HUES64 (cell line): Measurements from ENCODE around the gene TRMT2A.

ENCODE experiments used
- H3K27ac ChIP-seq: 2 replicates; pipeline ENCODE4 v1.7.0; 2013; ENCODE audit warnings: low read depth, low read length, inconsistent platforms
- H3K27me3 ChIP-seq: 2 replicates; pipeline ENCODE4 v1.6.1; 2013; ENCODE audit warnings: mild to moderate bottlenecking, low read length; ENCODE audit not compliant: insufficient read depth
- H3K36me3 ChIP-seq: 2 replicates; pipeline ENCODE4 v1.6.1; 2013; ENCODE audit warnings: mild to moderate bottlenecking, low read length; ENCODE audit not compliant: insufficient read depth
- H3K4me1 ChIP-seq: 2 replicates; pipeline ENCODE4 v1.6.1; 2013; ENCODE audit warnings: mild to moderate bottlenecking, low read length, moderate library complexity; ENCODE audit not compliant: insufficient read depth
- H3K4me3 ChIP-seq: 2 replicates; pipeline ENCODE4 v1.5.1; 2013; ENCODE audit warnings: mild to moderate bottlenecking, low read length, moderate library complexity
- H3K9ac ChIP-seq: 2 replicates; pipeline ENCODE4 v1.6.1; 2013; ENCODE audit warnings: mild to moderate bottlenecking, low read depth, low read length
- H3K9me3 ChIP-seq: 2 replicates; pipeline ENCODE4 v1.6.1; 2013; ENCODE audit warnings: low read depth, low read length; ENCODE audit not compliant: insufficient read depth
- WGBS: fragments of 150-250, 120-280 bp; methylation state at CpG from one replicate; pipeline ENCODE4 v1.1.7; 2013; ENCODE audit warnings: missing lambda C conversion rate; 5-methylcytosine and 5-hydroxymethylcytosine counted together

Gene TRMT2A

DNA sequence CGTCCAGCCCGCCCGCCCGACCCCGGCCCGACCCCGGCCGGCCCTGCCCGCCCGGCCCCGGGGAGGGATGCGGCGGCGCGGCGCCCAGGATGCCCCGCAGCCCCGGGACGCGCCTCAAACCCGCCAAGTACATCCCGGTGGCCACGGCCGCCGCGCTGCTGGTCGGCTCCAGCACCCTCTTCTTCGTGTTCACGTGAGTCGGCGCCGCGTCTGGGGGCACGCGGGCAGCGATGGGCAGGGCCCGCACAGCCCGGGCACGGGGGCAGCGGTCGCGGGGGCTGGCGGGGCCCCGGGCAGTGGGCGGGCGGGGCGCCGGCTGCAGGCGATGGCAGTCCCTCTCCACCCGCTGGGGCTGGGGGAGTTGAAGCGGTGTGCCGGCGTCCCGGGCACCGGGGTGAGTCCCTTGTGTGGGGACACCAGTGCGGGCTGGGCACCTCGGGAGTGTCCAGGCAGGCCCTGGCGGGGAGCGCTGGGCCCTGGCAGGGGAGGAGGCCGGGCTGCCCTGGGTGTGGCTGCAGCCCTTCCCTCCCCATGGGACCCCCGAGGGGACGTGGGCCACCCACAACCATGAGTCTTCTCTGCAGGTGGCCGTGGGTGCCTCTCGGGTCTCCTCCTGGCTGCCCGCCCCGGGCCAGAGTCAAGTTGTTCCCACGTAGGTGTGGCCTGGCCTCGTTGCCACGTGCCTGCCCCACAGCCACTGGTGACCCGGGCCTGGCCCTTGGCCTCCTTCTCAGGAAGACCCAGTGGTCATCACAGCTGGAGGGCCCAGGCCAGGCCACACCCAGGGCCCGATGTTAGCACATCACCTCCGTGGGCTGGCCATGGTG lies 15.0 kb upstream of the TRMT2A start:
- Histone ChIP-seq H3K27ac (no peak overlapping the region), H3K27me3 (no peaks in the 10 kb centered on the region), H3K4me3 (peak overlapping the region; percentile 73), H3K36me3 (peaks cover 13% of the 10 kb centered on the region), H3K4me1 (peaks cover 5% of the 10 kb centered on the region; the same call in 1 of the 2 replicates), H3K9me3 (no peaks in the 10 kb centered on the region), H3K9ac (peak overlapping the region; percentile 72)
- WGBS = 5% methylated on average over 72 of the region's 72 CpGs

DNA sequence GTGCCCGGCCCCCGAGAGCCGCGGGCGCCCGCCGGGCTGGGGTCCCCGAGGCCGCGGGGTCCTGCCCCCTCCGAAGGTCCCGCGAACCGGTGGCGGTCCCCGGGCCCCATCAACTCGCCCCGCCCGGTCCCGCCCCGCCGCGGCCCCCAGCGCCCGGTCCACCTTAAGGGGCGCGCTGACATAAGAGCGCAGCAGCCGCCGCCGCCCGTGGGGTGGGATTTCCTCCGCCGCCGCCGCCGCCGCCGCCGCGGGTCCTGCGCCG lies 14.5 kb upstream of the TRMT2A start, which contains the start of gene ZDHHC8:
Gene ZDHHC8, plus strand, starts transcription at position 208 of the 262 bp plus-strand sequence. CDS start 144 bp downstream, outside the sequence.
- Histone ChIP-seq H3K4me3 (peak within 1 kb of the TSS; percentile 83), H3K9ac (peak within 1 kb of the TSS; percentile 78), H3K27ac (no peak within 1 kb of the TSS), H3K9me3 (no peaks in the 10 kb centered on the region), H3K36me3 (peaks cover 18% of the 10 kb centered on the region), H3K4me1 (peaks cover 5% of the 10 kb centered on the region; the same call in 1 of the 2 replicates), H3K27me3 (no peaks in the 10 kb centered on the region)
- under 1% methylated on average over 43 of the region's 43 CpGs for WGBS

- Histone ChIP-seq H3K9ac (peak overlapping the region; percentile 78), H3K9me3 (no peaks in the 10 kb centered on the region), H3K27me3 (no peaks in the 10 kb centered on the region), H3K36me3 (peaks cover 24% of the 10 kb centered on the region), H3K4me3 (peak overlapping the region; percentile 83), H3K27ac (no peak overlapping the region), H3K4me1 (peaks cover 5% of the 10 kb centered on the region; the same call in 1 of the 2 replicates)
- 7% methylated on average over 70 of the region's 70 CpGs for WGBS
These were observed 13.9 kb upstream of the TRMT2A start for GRCh38 chr22:20130731-20131596.

DNA sequence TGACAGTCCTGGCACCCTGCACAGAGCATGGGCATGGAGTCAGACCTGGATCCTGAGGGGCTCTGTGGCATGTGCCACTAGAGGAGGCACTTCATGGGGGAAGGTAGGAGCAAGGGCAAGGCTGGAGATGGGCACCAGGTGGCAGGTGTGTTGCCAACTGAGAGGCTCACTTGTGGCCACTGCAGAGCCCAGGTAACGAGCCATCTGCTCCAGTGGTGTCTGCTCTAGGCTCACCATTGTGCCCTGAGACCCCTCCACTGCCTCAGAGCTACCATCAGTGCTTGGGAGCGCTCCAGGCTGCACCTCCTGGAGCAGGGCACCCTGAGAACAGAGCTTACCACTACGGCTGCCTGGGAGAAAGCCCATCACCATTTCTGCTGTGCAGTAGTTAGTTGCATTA lies 13.3 kb upstream of the TRMT2A start:
- H3K4me3 ChIP-seq = peak overlapping the region; percentile 83; the same call in 1 of the 2 replicates
- no peaks in the 10 kb centered on the region for H3K9me3 ChIP-seq

GRCh38 chr22:20129747-20130014 lies 12.7 kb upstream of the TRMT2A start:
- no peak overlapping the region for H3K9ac ChIP-seq
- H3K9me3 ChIP-seq = no peaks in the 10 kb centered on the region
- peaks cover 37% of the 10 kb centered on the region for H3K36me3 ChIP-seq
- WGBS = 97% methylated on average over 3 of the region's 3 CpGs
- H3K27ac ChIP-seq = no peak overlapping the region
- peaks cover 5% of the 10 kb centered on the region; the same call in 1 of the 2 replicates for H3K4me1 ChIP-seq
- H3K4me3 ChIP-seq = no peak overlapping the region
- H3K27me3 ChIP-seq = no peaks in the 10 kb centered on the region

More for the DNA sequence above, 13.3 kb upstream of the TRMT2A start:
- 88% methylated on average over 3 of the region's 3 CpGs for WGBS
- Histone ChIP-seq H3K27me3 (no peaks in the 10 kb centered on the region), H3K9ac (no peak overlapping the region; the same call in 1 of the 2 replicates), H3K27ac (no peak overlapping the region), H3K36me3 (peaks cover 30% of the 10 kb centered on the region), H3K4me1 (peaks cover 5% of the 10 kb centered on the region; the same call in 1 of the 2 replicates)

DNA sequence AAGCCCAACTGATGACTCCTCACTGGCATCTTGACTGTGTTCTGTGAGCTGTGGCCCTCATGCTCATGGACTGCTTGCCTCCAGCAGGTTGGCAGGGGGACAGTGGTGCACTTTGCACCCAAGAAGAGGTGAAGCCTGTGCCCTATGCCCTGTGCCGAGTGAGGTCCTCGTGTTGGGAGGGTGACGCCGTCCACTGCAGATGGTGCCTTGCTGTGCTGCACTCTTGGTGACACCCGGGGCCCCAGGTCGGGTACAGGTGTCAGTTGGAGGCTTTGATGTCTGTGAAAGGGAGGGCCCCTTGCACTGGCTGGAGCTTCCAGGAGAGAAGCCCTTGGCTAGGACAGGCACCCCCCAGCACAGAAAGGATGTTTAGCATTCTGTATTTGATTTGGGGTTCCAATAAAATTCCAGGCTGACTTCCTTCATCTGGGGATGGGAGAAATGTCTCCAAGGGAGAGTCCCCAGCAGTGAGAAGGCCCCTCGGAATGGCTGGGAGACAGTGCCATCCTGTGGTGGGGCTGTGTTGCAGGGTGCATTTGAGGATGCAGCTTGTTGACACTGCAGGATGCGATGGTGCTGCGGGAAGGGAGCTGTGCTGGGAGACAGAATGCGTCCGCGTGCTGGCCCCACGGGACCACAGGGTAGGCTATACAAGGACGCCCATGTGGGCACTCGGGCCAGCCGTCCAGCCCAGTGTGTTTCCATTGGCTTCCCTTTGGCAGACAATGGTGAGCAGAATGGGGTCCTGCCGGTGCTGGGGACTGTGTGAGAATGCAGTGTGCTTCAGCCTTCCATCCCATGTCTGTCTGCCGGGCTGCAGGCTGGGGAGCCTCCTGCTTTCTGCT lies 12.1 kb upstream of the TRMT2A start:
- WGBS = 78% methylated on average over 18 of the region's 18 CpGs
- Histone ChIP-seq H3K27ac (no peak overlapping the region), H3K4me3 (no peak overlapping the region), H3K36me3 (peaks cover 41% of the 10 kb centered on the region), H3K9ac (no peak overlapping the region), H3K9me3 (no peaks in the 10 kb centered on the region), H3K4me1 (peaks cover 5% of the 10 kb centered on the region; the same call in 1 of the 2 replicates), H3K27me3 (no peaks in the 10 kb centered on the region)

GRCh38 chr22:20128619-20128901 lies 11.5 kb upstream of the TRMT2A start:
- H3K4me1 ChIP-seq = peaks cover 5% of the 10 kb centered on the region; the same call in 1 of the 2 replicates
- H3K36me3 ChIP-seq = peaks cover 47% of the 10 kb centered on the region
- 77% methylated on average over 2 of the region's 2 CpGs for WGBS
- no peak overlapping the region for H3K9ac ChIP-seq
- no peak overlapping the region for H3K4me3 ChIP-seq
- H3K27me3 ChIP-seq = no peaks in the 10 kb centered on the region
- H3K27ac ChIP-seq = no peak overlapping the region
- no peaks in the 10 kb centered on the region for H3K9me3 ChIP-seq

DNA sequence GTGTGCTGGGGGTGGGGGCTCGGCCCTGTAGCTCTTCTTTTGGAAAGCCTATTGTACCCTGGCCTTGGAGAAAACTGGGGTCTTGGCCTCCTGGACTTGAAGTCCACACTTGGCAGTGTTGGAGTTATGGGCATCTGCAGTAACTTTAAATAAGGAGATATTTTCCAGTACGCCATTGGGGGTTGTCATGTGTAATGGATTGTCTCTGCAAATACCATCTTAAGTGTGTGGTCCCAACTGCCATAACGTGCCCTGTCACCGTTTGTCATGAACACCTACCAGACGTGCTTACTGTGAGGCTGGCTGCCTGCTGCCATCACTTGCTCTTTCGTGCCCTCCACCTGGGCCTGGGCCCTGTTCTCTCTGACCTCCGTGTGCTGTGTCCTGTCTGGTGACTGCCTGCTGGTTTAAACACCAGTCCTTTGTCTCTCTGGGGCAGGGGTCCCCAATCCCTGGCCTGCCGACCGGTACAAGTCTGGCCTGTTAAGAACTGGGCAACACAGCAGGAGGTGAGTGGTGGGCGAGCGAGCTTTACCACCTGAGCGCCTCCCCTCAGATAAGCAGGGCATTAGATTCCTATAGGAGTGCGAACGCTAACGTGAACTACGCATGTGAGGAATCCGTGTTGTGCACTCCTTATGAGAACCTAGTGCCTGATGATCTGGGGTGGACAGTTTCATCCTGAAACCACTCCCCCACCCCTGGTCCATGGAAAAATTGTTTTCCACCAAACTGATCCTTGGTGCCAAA lies 11.0 kb upstream of the TRMT2A start:
- H3K27me3 ChIP-seq = no peaks in the 10 kb centered on the region
- H3K27ac ChIP-seq = no peak overlapping the region
- no peak overlapping the region for H3K4me3 ChIP-seq
- WGBS = 89% methylated on average over 17 of the region's 17 CpGs
- H3K9me3 ChIP-seq = no peaks in the 10 kb centered on the region
- H3K4me1 ChIP-seq = peaks cover 5% of the 10 kb centered on the region; the same call in 1 of the 2 replicates
- H3K36me3 ChIP-seq = peaks cover 50% of the 10 kb centered on the region
- no peak overlapping the region for H3K9ac ChIP-seq

DNA sequence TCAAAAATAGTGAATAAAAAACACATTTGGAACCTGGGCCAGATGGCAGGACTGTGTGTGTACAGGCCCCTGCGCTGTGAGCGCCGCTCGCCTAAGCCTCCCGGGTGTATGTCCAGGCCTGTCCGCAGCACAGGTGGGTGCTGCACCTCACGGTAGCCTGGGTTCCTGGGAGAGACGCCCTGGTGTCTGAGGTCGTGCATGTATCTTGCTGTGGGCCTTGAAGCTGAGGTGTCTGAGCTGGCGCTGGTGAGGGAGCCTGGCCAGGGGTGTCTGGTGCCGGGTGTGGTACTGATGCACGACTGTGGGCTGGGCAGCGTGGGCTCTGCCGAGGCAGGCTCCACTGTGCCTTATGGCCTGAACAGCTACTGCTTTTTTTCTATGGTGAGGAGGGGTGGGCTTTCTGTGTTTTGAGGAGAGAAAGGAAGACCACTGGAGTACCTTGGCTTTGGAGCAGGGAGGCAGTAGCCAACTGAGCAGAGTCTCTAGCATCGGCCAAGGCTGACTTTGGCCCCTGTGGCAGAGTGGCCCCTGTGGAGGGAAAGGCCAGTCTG lies 10.4 kb upstream of the TRMT2A start:
- Histone ChIP-seq H3K4me1 (peaks cover under 1% of the 10 kb centered on the region; the same call in 1 of the 2 replicates), H3K4me3 (no peak overlapping the region), H3K36me3 (peaks cover 51% of the 10 kb centered on the region), H3K27me3 (no peaks in the 10 kb centered on the region), H3K27ac (no peak overlapping the region; the same call in 1 of the 2 replicates), H3K9ac (no peak overlapping the region), H3K9me3 (no peaks in the 10 kb centered on the region)
- WGBS = 96% methylated on average over 15 of the region's 15 CpGs

GRCh38 chr22:20126284-20127029 lies 9.4 kb upstream of the TRMT2A start:
- Histone ChIP-seq H3K27ac (no peak overlapping the region), H3K36me3 (peaks cover 60% of the 10 kb centered on the region), H3K4me1 (no peaks in the 10 kb centered on the region), H3K9ac (no peak overlapping the region), H3K27me3 (no peaks in the 10 kb centered on the region), H3K4me3 (no peak overlapping the region), H3K9me3 (no peaks in the 10 kb centered on the region)
- WGBS = 96% methylated on average over 19 of the region's 19 CpGs
